Amniotic stem cell (primary cell): ENCODE measurements around the gene DRICH1.
A peak's percentile ranks its signal among the peaks of the same experiment; 100 is the strongest.
"Not testable (repeated sequence)": the region's sequence is repeated elsewhere in the genome, so short reads cannot be mapped to it uniquely, and the experiment has no call there.

ENCODE experiments used
- DNase-seq: peaks from one replicate; lab custom pipeline; 2025; lab: John Stamatoyannopoulos, UW

Gene DRICH1

GRCh38 chr22:23598805-23599518 lies 33.2 kb downstream of the DRICH1 start:
- no peak for DNase-seq

- DNase-seq: not testable (repeated sequence)
Observed at GRCh38 chr22:23597576-23598268, 34.4 kb downstream of the DRICH1 start.

GRCh38 chr22:23595904-23596303 lies 36.2 kb downstream of the DRICH1 start:
- DNase-seq: not testable (repeated sequence)

GRCh38 chr22:23591846-23592245 lies 40.3 kb downstream of the DRICH1 start:
- no peak for DNase-seq

- DNase-seq: peak; percentile 15
Observed at GRCh38 chr22:23591201-23591791, 40.8 kb downstream of the DRICH1 start.

GRCh38 chr22:23583836-23584235 lies 48.3 kb downstream of the DRICH1 start:
- no peak for DNase-seq

- no peak for DNase-seq
Observed at GRCh38 chr22:23583153-23583552, 49.0 kb downstream of the DRICH1 start.

GRCh38 chr22:23581260-23581650 lies 50.9 kb downstream of the DRICH1 start:
- DNase-seq: no peak

GRCh38 chr22:23580576-23581259 lies 51.4 kb downstream of the DRICH1 start:
- DNase-seq: no peak

GRCh38 chr22:23579870-23580575 lies 52.1 kb downstream of the DRICH1 start, which contains the start of gene IGLL1:
Gene IGLL1 (minus strand): TSS chr22:23580290. CDS start chr22:23580190, 100 bp downstream.
- DNase-seq: no peak

- DNase-seq: no peak
Observed at GRCh38 chr22:23579280-23579679, 52.8 kb downstream of the DRICH1 start.

GRCh38 chr22:23578306-23578705 lies 53.8 kb downstream of the DRICH1 start:
- no peak for DNase-seq

GRCh38 chr22:23576681-23577080 lies 55.4 kb downstream of the DRICH1 start:
- no peak for DNase-seq

GRCh38 chr22:23575601-23576000 lies 56.5 kb downstream of the DRICH1 start:
- no peak for DNase-seq

GRCh38 chr22:23574877-23575276 lies 57.2 kb downstream of the DRICH1 start:
- DNase-seq: no peak

GRCh38 chr22:23574371-23574811 lies 57.7 kb downstream of the DRICH1 start:
- no peak for DNase-seq

GRCh38 chr22:23573701-23574235 lies 58.4 kb downstream of the DRICH1 start:
- not testable (repeated sequence) for DNase-seq

- not testable (repeated sequence) for DNase-seq
Observed at GRCh38 chr22:23573106-23573505, 59.0 kb downstream of the DRICH1 start.

GRCh38 chr22:23571486-23571885 lies 60.6 kb downstream of the DRICH1 start:
- DNase-seq: no peak

GRCh38 chr22:23570681-23571080 lies 61.4 kb downstream of the DRICH1 start:
- no peak for DNase-seq

- no peak for DNase-seq
Observed at GRCh38 chr22:23569716-23570115, 62.4 kb downstream of the DRICH1 start.
